Peyer's patch (tissue), 4 donors: ENCODE measurements around the gene CHTOP. TPM values are rescaled to one million over a fixed set of nuclear protein-coding genes. Genes with fewer than 3 reads are reported as not detected.

Source experiments
- DNase-seq, 3 donors: peaks; one replicate each; pipeline ENCODE4 v3.0.0-alpha.2; 2017 to 2019
- H3K27ac ChIP-seq, 4 donors: fragments of 200-600 bp; sonication (generic); one replicate each; pipeline ENCODE4 v1.5.1; 2016 to 2019
- H3K27me3 ChIP-seq, 2 donors: fragments of 200-600 bp; sonication (generic); one replicate each; pipeline ENCODE4 v1.5.1; 2019
- H3K36me3 ChIP-seq, 3 donors: fragments of 200-600 bp; sonication (generic); one replicate each; pipeline ENCODE4 v1.5.1; 2016 to 2019
- H3K4me1 ChIP-seq, 4 donors: fragments of 200-600 bp; sonication (generic); one replicate each; pipeline ENCODE4 v1.5.1; 2016 to 2019
- H3K4me3 ChIP-seq, 4 donors: fragments of 200-600 bp; sonication (generic); 1 replicate in 3 of 4; 2 replicates in 1 of 4; pipeline ENCODE4 v1.5.1; 2016 to 2019; ENCODE audit warnings: mild to moderate bottlenecking in 1 of 4
- H3K9me3 ChIP-seq, 4 donors: fragments of 200-600 bp; sonication (generic); one replicate each; pipeline ENCODE4 v1.5.1; 2016 to 2019; ENCODE audit warnings: mild to moderate bottlenecking in 1 of 4
- POLR2A ChIP-seq, 2 donors: fragments of 450-650 bp; IDR thresholded peaks; one replicate each; pipeline ENCODE4 v1.5.1; 2017; ENCODE audit warnings: antibody characterized with exemption in 2 of 2, mild to moderate bottlenecking in 2 of 2, moderate library complexity in 2 of 2
- total RNA-seq, 4 donors: library from RNA; depleted of rRNA; stranded (reverse); fragments of >200 nt; gene quantifications; one replicate each; pipeline ENCODE4 v1.1.0, GENCODE V29; 2016
- TF ChIP-seq, protein P1 (sequence below), 6 experiments: fragments of 450-650 bp in 4 of 6; fragments of 200-600 bp in 2 of 6; sonication (generic) in 1 of 6; IDR thresholded peaks; one replicate each; pipeline ENCODE4 v1.5.1; 2017 to 2019; ENCODE audit warnings: antibody characterized with exemption in 6 of 6, mild to moderate bottlenecking in 3 of 6, moderate library complexity in 1 of 6

The CHTOP gene
- total RNA-seq, 4 donors from 2014 or later = 53.8 to 80.8 (median 68.7) TPM

DNA sequence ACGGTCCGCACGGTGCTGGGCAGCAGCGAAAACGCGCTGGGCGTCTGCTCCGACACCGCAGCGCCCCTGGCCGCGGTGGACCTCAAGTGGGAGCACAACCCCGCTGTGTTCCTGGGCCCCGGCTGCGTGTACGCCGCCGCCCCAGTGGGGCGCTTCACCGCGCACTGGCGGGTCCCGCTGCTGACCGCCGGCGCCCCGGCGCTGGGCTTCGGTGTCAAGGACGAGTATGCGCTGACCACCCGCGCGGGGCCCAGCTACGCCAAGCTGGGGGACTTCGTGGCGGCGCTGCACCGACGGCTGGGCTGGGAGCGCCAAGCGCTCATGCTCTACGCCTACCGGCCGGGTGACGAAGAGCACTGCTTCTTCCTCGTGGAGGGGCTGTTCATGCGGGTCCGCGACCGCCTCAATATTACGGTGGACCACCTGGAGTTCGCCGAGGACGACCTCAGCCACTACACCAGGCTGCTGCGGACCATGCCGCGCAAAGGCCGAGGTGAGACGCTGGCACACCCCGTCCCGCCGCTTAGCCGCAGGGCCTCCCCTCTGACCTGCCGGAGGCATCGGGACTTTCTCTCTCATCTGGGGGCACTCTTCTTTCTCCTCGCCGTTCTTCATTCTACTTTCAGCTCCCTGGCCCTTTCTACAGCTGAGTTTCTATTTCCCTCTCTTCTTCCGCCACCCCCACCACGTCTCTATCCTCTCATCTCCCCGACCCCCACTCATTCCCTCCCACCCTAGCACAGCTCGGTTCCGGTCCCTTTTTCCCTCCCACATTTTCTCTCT lies 45.7 kb downstream of the CHTOP start:
- no peak for TF ChIP-seq POLR2A (IDR thresholded peaks at IDR 0.05)
- TF ChIP-seq, protein P1, sequence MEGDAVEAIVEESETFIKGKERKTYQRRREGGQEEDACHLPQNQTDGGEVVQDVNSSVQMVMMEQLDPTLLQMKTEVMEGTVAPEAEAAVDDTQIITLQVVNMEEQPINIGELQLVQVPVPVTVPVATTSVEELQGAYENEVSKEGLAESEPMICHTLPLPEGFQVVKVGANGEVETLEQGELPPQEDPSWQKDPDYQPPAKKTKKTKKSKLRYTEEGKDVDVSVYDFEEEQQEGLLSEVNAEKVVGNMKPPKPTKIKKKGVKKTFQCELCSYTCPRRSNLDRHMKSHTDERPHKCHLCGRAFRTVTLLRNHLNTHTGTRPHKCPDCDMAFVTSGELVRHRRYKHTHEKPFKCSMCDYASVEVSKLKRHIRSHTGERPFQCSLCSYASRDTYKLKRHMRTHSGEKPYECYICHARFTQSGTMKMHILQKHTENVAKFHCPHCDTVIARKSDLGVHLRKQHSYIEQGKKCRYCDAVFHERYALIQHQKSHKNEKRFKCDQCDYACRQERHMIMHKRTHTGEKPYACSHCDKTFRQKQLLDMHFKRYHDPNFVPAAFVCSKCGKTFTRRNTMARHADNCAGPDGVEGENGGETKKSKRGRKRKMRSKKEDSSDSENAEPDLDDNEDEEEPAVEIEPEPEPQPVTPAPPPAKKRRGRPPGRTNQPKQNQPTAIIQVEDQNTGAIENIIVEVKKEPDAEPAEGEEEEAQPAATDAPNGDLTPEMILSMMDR (IDR thresholded peaks at IDR 0.05) = no peak
- Histone ChIP-seq H3K9me3 (no peaks in the 10 kb centered on the region), H3K36me3 (no peaks in the 10 kb centered on the region), H3K27ac (peak overlapping the region in 3 of 4 donors; percentile 20 to 49 (median 39)), H3K4me3 (peak overlapping the region; percentile 24 to 60 (median 47)), H3K4me1 (peaks cover 3 to 25% (median 19%) of the 10 kb centered on the region in 4 donors), H3K27me3 (peaks cover 0 to 22% of the 10 kb centered on the region in 2 donors)
- DNase-seq = no peak

DNA sequence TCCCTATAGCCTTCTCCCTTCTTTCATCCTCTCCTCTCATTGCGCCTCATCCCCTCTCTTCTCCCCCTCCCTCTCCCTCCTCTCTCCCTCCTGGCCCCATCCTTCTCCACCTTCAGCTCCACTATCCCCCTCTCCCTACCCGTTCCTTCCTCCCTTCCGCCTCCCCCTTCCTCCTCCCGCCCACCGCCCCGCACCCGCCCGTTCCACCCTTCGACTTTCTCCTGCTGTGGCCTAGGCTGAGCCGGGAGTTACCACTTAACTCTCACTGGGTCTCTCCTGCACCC lies 46.2 kb downstream of the CHTOP start:
- H3K36me3 ChIP-seq = no peaks in the 10 kb centered on the region
- peak overlapping the region in 1 of 4 donors; percentile 60 for H3K4me3 ChIP-seq
- TF ChIP-seq, protein P1 (IDR thresholded peaks at IDR 0.05) = no peak
- H3K27me3 ChIP-seq = peaks cover 0 to 22% of the 10 kb centered on the region in 2 donors
- H3K4me1 ChIP-seq = peaks cover 3 to 25% (median 19%) of the 10 kb centered on the region in 4 donors
- H3K27ac ChIP-seq = no peak overlapping the region
- no peak for DNase-seq
- no peaks in the 10 kb centered on the region for H3K9me3 ChIP-seq

DNA sequence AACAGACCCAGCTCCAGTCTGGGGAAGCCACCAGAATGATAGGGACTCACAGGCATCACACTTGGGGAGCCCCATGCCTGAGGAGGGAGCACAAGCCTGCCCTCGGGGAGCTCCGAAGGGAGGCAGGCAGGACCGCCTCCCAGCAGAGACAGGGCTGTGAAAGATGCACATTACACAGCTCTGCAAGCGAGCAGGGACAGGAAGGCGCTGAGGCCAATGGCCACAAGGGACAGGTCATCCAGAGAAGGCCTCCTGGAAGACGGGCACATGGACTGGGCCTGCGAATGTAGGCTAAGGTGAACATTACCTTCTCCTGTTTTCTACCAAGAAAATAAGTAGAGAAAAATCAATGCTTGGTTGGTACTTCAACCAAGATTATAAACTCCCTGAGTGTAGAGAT lies 48.9 kb downstream of the CHTOP start:
- no peak for DNase-seq
- TF ChIP-seq, protein P1 (IDR thresholded peaks at IDR 0.05) = no peak
- no peak for TF ChIP-seq POLR2A (IDR thresholded peaks at IDR 0.05)
- H3K9me3 ChIP-seq = no peaks in the 10 kb centered on the region
- H3K27me3 ChIP-seq = peaks cover 0 to 22% of the 10 kb centered on the region in 2 donors
- peaks cover 3 to 22% (median 17%) of the 10 kb centered on the region in 4 donors for H3K4me1 ChIP-seq
- H3K27ac ChIP-seq = no peak overlapping the region
- H3K4me3 ChIP-seq = no peak overlapping the region
- no peaks in the 10 kb centered on the region for H3K36me3 ChIP-seq

DNA sequence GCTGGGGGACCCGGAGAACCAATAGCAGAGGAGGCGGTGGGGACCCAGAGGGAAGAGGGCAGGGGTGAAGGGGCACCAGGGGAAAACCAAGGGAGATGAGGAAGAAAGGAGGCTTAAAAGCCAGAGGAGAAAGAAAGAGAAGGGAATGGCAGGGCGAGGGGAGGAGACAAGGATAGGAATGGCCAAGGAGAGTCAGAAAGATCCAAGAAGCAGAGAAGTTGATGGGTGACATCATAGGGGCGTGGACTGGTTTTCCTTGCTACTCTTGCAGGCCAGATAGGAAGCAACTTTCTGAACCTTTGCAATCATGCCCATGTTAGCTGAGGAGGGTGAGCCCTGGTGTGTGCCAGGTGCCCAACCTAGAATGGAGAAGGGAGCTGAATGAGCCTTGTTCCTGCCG lies 50.0 kb downstream of the CHTOP start:
- H3K4me1 ChIP-seq = peaks cover 3 to 11% (median 6%) of the 10 kb centered on the region in 4 donors
- no peak overlapping the region for H3K4me3 ChIP-seq
- TF ChIP-seq, protein P1 (IDR thresholded peaks at IDR 0.05) = no peak
- no peak for TF ChIP-seq POLR2A (IDR thresholded peaks at IDR 0.05)
- H3K27ac ChIP-seq = no peak overlapping the region
- DNase-seq = no peak
- H3K27me3 ChIP-seq = peaks cover 0 to 11% of the 10 kb centered on the region in 2 donors
- no peaks in the 10 kb centered on the region for H3K9me3 ChIP-seq
- H3K36me3 ChIP-seq = no peaks in the 10 kb centered on the region

DNA sequence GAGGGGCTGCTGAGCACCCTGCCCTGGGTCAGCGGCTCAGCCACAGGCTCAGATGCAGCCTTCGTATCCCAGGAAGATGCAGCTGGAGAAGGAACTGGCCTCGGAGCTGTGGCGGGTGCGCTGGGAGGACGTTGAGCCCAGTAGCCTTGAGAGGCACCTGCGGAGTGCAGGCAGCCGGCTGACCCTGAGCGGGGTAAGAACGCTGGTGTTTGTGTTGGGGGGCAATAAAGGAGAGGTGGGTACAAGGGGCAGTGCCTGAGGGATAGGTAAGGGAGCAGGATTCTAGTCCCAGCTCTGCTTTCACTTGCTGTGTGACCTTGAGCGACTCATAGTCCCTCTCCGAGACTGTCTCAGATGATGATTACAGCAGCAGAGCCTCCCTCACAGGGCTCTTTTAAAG lies 51.0 kb downstream of the CHTOP start:
- Histone ChIP-seq H3K27me3 (peaks cover 0 to under 1% of the 10 kb centered on the region in 2 donors), H3K36me3 (no peaks in the 10 kb centered on the region), H3K4me3 (no peak overlapping the region), H3K4me1 (peaks cover 0 to under 1% (median 0%) of the 10 kb centered on the region in 4 donors), H3K9me3 (no peaks in the 10 kb centered on the region), H3K27ac (no peak overlapping the region)
- TF ChIP-seq POLR2A (IDR thresholded peaks at IDR 0.05) = no peak
- TF ChIP-seq, protein P1 (IDR thresholded peaks at IDR 0.05) = no peak
- DNase-seq = no peak
